ACC112 (cell line): ENCODE results near the gene LENG9.
"Not testable (repeated sequence)": the region's sequence is repeated elsewhere in the genome, so short reads cannot be mapped to it uniquely, and the experiment has no call there.

ENCODE experiments used
- H2AFZ ChIP-seq: fragments of 200-600 bp; sonication (generic); one replicate; pipeline ENCODE4 v1.6.0; 2017; ENCODE audit warnings: antibody characterized with exemption, low read length; ENCODE audit not compliant: unreplicated experiment
- H3K27ac ChIP-seq: fragments of 200-600 bp; sonication (generic); 2 replicates; pipeline ENCODE4 v1.5.1; 2014; ENCODE audit warnings: low read depth, mild to moderate bottlenecking, antibody characterized with exemption, low read length, moderate library complexity
- H3K27me3 ChIP-seq: fragments of 200-600 bp; sonication (generic); 2 replicates; pipeline ENCODE4 v1.6.1; 2014; ENCODE audit warnings: mild to moderate bottlenecking, antibody characterized with exemption, low read length, moderate library complexity, mixed read lengths; ENCODE audit not compliant: insufficient read depth
- H3K36me3 ChIP-seq: fragments of 200-600 bp; sonication (generic); 2 replicates; pipeline ENCODE4 v1.6.1; 2016; ENCODE audit warnings: mild to moderate bottlenecking, antibody characterized with exemption, low read length, moderate library complexity, mixed read lengths; ENCODE audit not compliant: insufficient read depth
- H3K4me1 ChIP-seq: fragments of 200-600 bp; sonication (generic); one replicate; pipeline ENCODE4 v1.6.1; 2016; ENCODE audit warnings: low read length, mixed read lengths; ENCODE audit not compliant: insufficient read depth, unreplicated experiment, control insufficient read depth
- H3K4me3 ChIP-seq: fragments of 200-600 bp; sonication (generic); 2 replicates; pipeline ENCODE4 v1.5.1; 2014; ENCODE audit warnings: mild to moderate bottlenecking, low read depth, low read length
- H3K79me2 ChIP-seq: fragments of 200-600 bp; sonication (generic); one replicate; pipeline ENCODE4 v1.6.0; 2016; ENCODE audit warnings: low read length; ENCODE audit not compliant: control insufficient read depth, unreplicated experiment, insufficient read depth

LENG9 gene

DNA sequence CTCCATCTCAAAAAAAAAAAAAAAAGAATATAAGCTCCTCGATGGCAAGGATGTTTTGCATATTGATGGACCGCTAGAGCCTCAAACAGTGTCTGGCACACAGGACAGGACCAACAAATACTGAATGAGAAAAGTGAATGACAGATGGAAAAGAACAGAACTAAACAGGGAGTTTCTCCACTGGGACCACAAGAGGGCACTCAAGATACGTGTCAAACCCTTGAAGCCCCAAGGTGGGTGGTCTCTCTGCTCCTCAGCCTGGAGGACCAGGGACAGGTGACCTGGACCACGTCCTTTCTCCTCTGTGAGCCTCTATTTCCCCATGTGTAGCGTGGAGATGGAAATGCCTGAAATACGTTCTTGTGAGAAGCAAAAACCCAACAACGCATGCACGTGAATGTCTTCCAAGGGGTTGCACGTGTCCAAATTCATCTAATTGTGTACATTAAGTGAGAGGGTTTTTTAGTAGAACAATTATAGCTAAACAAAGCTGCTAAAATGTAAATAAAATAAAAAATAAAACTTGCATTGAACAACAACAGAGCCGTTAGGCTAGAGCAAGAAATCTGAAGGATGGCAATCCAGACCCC lies 15.2 kb upstream of the LENG9 start:
- H3K4me1 ChIP-seq = peaks cover 1% of the 10 kb centered on the region
- no peaks in the 10 kb centered on the region for H3K27me3 ChIP-seq
- H3K4me3 ChIP-seq = no peak overlapping the region
- H2AFZ ChIP-seq = no peak overlapping the region
- H3K27ac ChIP-seq = no peak overlapping the region
- H3K79me2 ChIP-seq = no peaks in the 10 kb centered on the region
- H3K36me3 ChIP-seq = no peaks in the 10 kb centered on the region

DNA sequence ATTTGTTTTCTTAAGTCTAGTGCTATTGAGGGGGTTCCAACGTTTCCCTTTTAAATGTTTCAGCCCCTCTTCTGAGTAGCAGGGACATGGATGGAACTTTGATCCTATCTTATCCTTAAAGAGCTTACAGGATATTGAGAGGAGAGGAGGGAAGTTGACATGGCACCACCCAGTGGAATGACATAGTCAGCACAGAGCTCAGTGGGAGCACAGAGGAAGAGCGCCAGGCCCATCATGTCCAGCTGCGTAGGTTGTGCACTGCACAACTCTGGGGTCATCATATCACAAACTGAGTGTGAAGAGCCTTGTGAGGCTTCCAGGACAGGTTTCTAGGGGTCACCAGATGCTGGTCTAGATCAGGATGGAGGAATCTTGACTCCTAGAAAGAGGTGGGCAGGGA lies 14.1 kb upstream of the LENG9 start:
- Histone ChIP-seq H3K27me3 (no peaks in the 10 kb centered on the region), H3K79me2 (no peaks in the 10 kb centered on the region), H3K4me3 (no peak overlapping the region), H3K4me1 (peaks cover 5% of the 10 kb centered on the region), H3K36me3 (no peaks in the 10 kb centered on the region), H2AFZ (no peak overlapping the region), H3K27ac (no peak overlapping the region)

DNA sequence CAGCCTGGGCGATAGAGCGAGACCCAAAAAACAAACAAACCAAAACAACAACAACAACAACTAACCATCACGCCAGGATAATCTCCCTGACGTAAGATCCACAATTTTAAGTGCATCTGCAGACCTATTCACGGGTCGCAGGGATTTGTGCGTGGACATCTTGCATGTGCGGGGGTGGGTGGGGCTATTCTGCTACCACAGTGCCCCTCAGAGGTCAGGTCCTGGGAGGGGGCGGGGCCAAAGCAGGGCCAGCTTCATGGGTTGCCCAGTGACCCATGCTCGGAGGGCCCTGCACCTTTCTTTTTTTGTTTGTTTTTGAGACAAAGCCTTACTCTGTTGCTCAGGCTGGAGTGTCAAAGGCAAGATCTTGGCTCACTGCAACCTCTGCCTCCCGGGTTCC lies 12.1 kb upstream of the LENG9 start:
- Histone ChIP-seq H3K27ac (no peak overlapping the region), H3K27me3 (no peaks in the 10 kb centered on the region), H3K79me2 (no peaks in the 10 kb centered on the region), H3K4me3 (no peak overlapping the region), H3K4me1 (peaks cover 5% of the 10 kb centered on the region), H2AFZ (no peak overlapping the region), H3K36me3 (no peaks in the 10 kb centered on the region)

DNA sequence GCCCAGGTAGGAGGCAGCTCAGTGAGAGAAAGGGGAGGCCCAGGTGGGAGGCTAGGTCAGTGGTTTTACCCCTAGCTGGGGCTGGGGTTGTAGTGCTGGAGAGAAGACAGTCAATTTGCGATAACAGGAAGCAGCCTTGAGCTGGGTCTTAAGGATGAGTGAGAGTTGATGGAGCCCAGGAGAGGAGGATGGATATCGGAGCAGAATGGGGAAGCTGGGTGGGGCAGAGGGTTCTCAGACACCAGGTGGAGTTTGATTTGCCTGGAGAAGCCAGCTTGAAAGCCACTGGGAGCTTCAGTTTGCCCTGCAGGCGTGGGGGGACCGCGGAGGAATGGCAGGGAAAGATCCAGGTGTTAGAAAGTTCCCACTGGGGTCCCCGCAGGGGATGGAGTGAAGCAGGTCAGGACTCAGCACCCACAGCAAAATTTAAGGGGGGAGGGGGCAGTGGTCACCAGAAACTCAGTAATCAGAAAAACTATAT lies 10.4 kb upstream of the LENG9 start:
- Histone ChIP-seq H2AFZ (no peak overlapping the region), H3K4me1 (peaks cover 5% of the 10 kb centered on the region), H3K27me3 (no peaks in the 10 kb centered on the region), H3K79me2 (no peaks in the 10 kb centered on the region), H3K27ac (no peak overlapping the region), H3K36me3 (no peaks in the 10 kb centered on the region), H3K4me3 (no peak overlapping the region)

DNA sequence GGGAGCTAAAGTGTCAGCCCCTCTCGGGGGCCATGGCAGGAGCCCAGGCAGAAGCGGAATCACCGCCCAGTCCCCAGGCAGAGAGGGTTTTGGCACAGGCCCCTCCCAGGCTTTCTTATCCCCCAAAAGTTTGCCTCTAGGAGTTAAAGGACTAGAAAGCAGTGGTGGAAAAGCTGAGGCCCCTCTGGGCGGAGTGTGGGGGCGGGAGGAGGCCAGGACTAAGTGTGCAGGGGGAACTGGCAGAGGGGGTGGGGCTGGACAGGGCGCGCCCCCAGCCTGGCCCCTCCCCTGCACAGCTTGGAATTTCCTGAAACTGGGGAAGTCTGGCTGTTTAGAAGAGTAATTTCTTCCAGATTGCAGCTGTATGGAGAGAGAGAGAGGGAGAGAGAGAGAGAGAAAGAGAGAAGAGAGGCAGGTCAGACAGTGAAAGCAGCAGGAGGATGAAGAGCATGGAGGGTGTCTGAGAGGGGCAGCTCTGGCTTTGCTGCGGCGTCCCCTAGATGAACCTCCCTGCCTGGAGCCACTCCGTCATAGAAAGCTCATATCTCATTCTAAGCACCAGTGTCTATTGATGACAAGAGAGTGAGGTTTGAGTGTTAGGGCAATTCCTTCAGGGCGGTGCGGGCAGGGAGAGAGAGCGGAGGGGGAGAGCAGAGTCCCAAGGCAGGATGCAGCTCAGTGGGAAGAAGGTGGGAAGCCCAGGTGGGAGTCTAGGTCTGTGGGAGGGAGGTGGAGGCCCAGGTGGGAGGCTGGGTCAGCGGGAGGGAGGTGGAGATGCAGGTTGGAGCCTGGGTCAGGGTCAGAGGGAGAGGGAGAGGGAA lies 9.7 kb upstream of the LENG9 start, which contains the start of gene CDC42EP5:
CDC42EP5 (minus strand) TSS at position 226 of the 821 bp plus-strand sequence. CDS start 7,749 bp downstream, outside the sequence.
- Histone ChIP-seq H3K27me3 (no peaks in the 10 kb centered on the region), H3K36me3 (no peaks in the 10 kb centered on the region), H2AFZ (no peak within 1 kb of the TSS), H3K27ac (no peak within 1 kb of the TSS), H3K4me1 (peaks cover 5% of the 10 kb centered on the region), H3K4me3 (peak within 1 kb of the TSS; percentile 80), H3K79me2 (no peaks in the 10 kb centered on the region)

DNA sequence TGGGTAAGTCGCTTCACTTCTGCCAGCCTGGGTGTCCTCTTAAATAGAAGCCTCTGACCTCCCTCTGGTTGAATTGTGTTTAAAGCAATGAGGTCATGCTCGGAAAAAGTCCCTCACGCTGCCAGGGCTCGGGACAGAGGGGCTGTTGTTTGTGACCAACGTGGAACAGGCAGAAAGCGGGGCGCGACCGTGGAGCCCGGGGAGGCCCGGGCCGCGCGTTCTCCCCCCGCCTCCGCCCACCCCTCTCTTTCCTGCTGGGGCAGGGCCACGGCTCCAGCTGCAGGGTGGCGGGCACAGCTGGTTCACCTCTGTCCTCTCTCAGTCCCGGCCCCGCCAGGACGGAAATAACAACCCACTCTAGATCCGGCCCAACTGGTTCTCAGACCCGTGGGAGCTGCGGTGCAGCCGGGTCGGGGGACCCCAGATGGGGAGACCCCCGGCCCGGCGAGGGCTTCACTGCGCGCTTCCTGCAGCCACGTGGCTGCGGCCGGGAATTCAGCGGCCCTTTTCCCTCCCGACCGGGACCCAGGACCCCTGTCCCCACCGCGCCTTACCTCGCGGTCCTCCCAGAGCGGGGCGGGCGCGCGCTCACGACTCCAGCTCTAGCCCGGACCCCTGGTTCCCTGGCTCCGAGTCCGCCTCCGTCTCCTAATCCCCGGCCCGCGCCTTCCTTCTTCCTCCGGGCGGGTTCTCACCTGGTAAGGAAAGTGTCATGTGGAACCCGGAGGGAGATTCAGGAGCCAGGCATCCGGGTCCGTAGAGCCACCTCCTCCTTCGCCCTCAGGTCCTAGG lies 7.6 kb upstream of the LENG9 start:
- Histone ChIP-seq H2AFZ (peak overlapping the region; percentile 42), H3K79me2 (no peaks in the 10 kb centered on the region), H3K27ac (no peak overlapping the region), H3K4me1 (peaks cover 5% of the 10 kb centered on the region), H3K4me3 (peak overlapping the region; percentile 72), H3K27me3 (no peaks in the 10 kb centered on the region), H3K36me3 (no peaks in the 10 kb centered on the region)

DNA sequence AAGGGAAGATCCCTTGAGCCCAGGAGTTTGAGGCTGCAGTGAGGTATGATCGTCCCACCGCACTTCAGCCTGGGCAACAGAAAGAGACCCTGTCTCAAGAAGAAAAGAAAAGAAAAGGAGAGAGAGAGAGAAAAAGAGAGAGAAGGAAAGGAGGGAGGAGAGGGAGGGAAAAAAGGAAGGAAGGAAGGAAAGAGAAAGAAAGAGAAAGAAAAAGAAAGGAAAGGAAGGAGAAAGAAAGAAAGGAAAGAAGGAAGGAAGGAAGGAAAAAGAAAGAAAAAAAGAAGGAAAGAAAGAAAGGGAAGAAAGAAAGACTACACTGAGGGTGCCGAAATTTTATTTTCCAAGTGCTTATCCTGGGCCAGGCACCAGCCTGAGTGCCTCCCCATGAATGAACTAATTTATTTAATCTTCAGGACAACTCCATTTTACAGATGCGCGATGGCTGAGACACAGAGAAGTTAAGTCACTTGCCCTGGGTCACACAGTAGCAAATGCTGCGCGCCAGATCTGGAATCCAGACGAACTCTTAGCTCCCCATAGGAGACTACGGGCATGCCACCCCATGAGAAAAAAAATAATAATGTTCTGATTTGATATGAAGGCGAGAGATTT lies 6.8 kb upstream of the LENG9 start:
- Histone ChIP-seq H3K4me3 (peak overlapping the region; percentile 72; the same call in 1 of the 2 replicates), H3K79me2 (no peaks in the 10 kb centered on the region), H3K4me1 (peaks cover 5% of the 10 kb centered on the region), H3K27me3 (no peaks in the 10 kb centered on the region), H3K36me3 (no peaks in the 10 kb centered on the region), H2AFZ (no peak overlapping the region), H3K27ac (no peak overlapping the region)

DNA sequence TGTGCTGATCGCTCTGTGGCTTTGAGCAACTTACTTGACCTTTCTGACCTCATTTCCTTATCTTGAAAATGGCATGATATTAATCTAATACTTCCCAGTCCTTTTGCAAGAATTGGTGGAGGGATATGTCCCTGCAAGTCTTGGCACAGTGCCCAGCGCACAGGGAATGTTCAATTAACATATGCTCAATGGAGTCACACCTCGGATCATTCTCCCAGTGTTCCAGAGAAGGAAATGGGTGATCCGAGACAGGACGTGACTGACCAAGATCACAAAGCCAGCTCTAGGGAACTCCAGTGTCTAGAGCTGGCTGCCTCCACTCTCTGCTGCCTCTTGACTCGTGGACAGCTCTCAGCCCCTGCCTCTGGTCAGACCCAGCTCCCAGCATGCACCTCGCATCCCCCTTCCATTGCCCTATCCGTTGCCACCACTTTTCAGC lies 5.9 kb upstream of the LENG9 start:
- Histone ChIP-seq H3K4me3 (no peak overlapping the region), H3K36me3 (no peaks in the 10 kb centered on the region), H3K4me1 (peaks cover 5% of the 10 kb centered on the region), H3K27ac (no peak overlapping the region), H2AFZ (no peak overlapping the region), H3K79me2 (no peaks in the 10 kb centered on the region), H3K27me3 (no peaks in the 10 kb centered on the region)

DNA sequence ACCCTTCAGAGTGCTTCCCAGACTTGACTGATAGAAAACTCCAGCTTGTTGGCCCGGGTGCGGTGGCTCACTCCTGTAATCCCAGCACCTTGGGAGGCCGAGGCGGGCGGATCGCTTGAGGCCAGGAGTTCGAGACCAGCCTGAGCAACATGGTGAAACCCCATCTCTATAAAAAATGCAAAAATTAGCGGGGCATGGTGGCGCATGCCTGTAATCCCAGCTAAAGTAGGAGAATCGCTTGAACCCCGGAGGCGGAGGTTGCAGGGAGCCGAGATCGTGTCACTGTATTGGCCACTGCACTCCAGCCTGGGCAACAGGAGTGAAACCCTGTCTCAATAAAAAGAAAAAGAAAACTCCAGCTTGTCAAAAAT lies 2.5 kb upstream of the LENG9 start:
- H3K27me3 ChIP-seq, H3K4me3 ChIP-seq, H3K36me3 ChIP-seq, H3K27ac ChIP-seq, H3K4me1 ChIP-seq, H3K79me2 ChIP-seq, H2AFZ ChIP-seq: not testable (repeated sequence)

DNA sequence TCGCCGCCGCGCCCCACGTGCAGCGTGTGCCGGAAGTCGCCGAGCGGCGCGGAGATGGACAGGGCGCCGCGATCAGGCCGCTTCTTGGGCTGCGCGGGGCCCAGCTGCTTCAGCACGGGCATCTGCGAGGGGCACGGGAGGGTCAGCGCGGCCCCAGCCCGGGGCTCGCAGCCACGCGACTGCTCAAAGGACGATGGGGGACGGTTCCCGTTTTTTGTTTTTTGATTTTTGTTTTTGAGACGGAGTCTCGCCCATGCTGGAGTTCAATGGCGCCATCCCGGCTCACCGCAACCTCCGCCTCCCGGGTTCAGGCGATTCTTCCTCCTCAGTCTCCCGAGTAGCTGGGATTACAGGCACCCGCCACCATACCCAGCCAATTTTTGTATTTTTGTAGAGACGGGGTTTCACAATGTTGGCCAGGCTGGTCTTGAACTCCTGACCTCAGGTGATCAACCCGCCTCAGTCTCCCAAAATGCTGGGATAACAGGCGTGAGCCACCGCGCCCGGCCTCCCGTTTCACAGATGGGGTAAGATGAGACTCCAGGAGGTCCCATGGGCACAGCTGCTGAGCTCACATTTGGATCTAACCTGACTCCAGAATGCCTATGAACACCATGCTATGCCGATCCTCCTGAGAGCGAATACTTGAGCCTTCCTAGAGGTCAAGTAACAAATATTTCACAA lies 2.0 kb upstream of the LENG9 start:
- no peaks in the 10 kb centered on the region for H3K36me3 ChIP-seq

More for the DNA sequence above, 2.0 kb upstream of the LENG9 start:
- H3K79me2 ChIP-seq = peaks cover 3% of the 10 kb centered on the region
- no peak overlapping the region for H2AFZ ChIP-seq
- no peak overlapping the region for H3K4me3 ChIP-seq
- no peaks in the 10 kb centered on the region for H3K27me3 ChIP-seq
- peaks cover 6% of the 10 kb centered on the region for H3K4me1 ChIP-seq
- no peak overlapping the region for H3K27ac ChIP-seq
